Kidney epithelial cell (primary cell): Measurements from ENCODE around the gene MARVELD3. TPM values are rescaled to one million over a fixed set of nuclear protein-coding genes. Genes with fewer than 3 reads are reported as not detected.
A peak's percentile ranks its signal among the peaks of the same experiment; 100 is the strongest.

ENCODE experiments used
- DNase-seq: peaks from one replicate; pipeline ENCODE4 v3.0.0-alpha.2; 2010; ENCODE audit warnings: low read depth
- H3K27me3 ChIP-seq: 2 replicates; pipeline ENCODE4 v1.6.0; 2011; ENCODE audit warnings: low read length; ENCODE audit not compliant: control insufficient read depth, insufficient read depth
- H3K36me3 ChIP-seq: 2 replicates; pipeline ENCODE4 v1.5.1; 2011; ENCODE audit warnings: low read length; ENCODE audit not compliant: control insufficient read depth, insufficient read depth
- H3K4me3 ChIP-seq: 2 replicates; pipeline ENCODE4 v1.5.1; 2011; ENCODE audit warnings: low read depth, mild to moderate bottlenecking, control low read depth, low read length
- CTCF ChIP-seq: IDR thresholded peaks from 2 replicates; pipeline ENCODE4 v1.5.1; 2011; ENCODE audit warnings: mild to moderate bottlenecking, moderate library complexity, low read length, control low read depth, inconsistent platforms; ENCODE audit not compliant: insufficient read depth, poor library complexity, severe bottlenecking
- total RNA-seq: library from RNA; depleted of rRNA; stranded (reverse); fragments of >200 nt; gene quantifications from 2 replicates; pipeline ENCODE4 v1.2.3, GENCODE V29; 2015

Gene MARVELD3
- total RNA-seq, 1 donor from 2014 or later = 15.7 TPM

GRCh38 chr16:71629278-71630016 is 3.5 kb downstream of the MARVELD3 start:
- no peak for TF ChIP-seq CTCF
- peaks cover 22% of the 10 kb centered on the region for H3K27me3 ChIP-seq
- DNase-seq = no peak

GRCh38 chr16:71630808-71631207 is 4.8 kb downstream of the MARVELD3 start:
- no peaks in the 10 kb centered on the region for H3K36me3 ChIP-seq
- DNase-seq = no peak
- no peak overlapping the region for H3K4me3 ChIP-seq
- TF ChIP-seq CTCF = no peak
- H3K27me3 ChIP-seq = peaks cover 17% of the 10 kb centered on the region

More at GRCh38 chr16:71629278-71630016, 3.5 kb downstream of the MARVELD3 start:
- H3K4me3 ChIP-seq = no peak overlapping the region
- H3K36me3 ChIP-seq = no peaks in the 10 kb centered on the region

- no peak for DNase-seq
- TF ChIP-seq CTCF = no peak
- Histone ChIP-seq H3K36me3 (no peaks in the 10 kb centered on the region), H3K4me3 (no peak overlapping the region), H3K27me3 (peaks cover 7% of the 10 kb centered on the region)
Observed at GRCh38 chr16:71631776-71632175, 5.8 kb downstream of the MARVELD3 start.

GRCh38 chr16:71635632-71636031 is 9.6 kb downstream of the MARVELD3 start:
- no peak for TF ChIP-seq CTCF
- no peak for DNase-seq
- Histone ChIP-seq H3K4me3 (no peak overlapping the region), H3K36me3 (no peaks in the 10 kb centered on the region), H3K27me3 (no peaks in the 10 kb centered on the region)

- no peak for TF ChIP-seq CTCF
- Histone ChIP-seq H3K27me3 (no peaks in the 10 kb centered on the region), H3K36me3 (no peaks in the 10 kb centered on the region), H3K4me3 (no peak overlapping the region)
- DNase-seq = no peak
Observed at GRCh38 chr16:71637398-71637797, 11.4 kb downstream of the MARVELD3 start.

GRCh38 chr16:71645450-71645849 is 19.5 kb downstream of the MARVELD3 start:
- Histone ChIP-seq H3K36me3 (no peaks in the 10 kb centered on the region), H3K4me3 (no peak overlapping the region), H3K27me3 (no peaks in the 10 kb centered on the region)
- peak; percentile 46 for TF ChIP-seq CTCF
- DNase-seq = no peak
